ENCODE measurements around the gene OMD.
A peak's percentile ranks its signal among the peaks of the same experiment; 100 is the strongest.

The OMD gene

DNA sequence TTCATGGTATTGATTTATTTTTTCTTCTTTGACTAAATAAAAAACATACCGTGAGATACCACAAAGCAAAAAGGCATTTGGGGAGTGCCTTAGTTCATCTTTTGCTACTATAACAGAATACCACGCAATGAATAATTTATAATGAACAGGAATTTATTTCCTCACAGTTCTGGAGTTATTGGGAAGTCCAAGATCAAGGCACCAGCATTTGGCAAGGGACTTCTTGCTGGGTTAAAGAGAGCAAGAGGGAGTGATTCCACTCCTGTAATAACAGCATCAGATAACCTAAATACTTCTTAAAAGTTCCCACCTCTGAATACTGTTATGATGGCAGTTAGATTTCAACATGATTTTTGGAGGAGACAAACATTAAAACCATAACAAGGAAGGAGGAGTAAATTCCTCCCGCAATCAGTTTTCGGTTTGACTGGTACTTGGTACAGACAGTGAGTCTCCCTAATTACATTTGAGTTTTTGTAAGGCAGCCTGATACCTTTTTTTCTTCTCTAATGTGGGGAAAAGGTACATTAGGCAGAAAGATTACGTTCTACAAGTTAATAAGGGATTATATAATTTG, 8.8 kb upstream of the OMD start:
- no peak for DNase-seq

GRCh38 chr9:92432350-92432749, 8.1 kb upstream of the OMD start:
- DNase-seq: no peak
- no peak for TF ChIP-seq POLR2A (IDR thresholded peaks at IDR 0.05; ENCODE audit: low read length)
- no peak for TF ChIP-seq GATA1 (IDR thresholded peaks at IDR 0.05; ENCODE audit: low read depth, low read length)

More for the DNA sequence above, 8.8 kb upstream of the OMD start:
- no peak for TF ChIP-seq GATA1 (IDR thresholded peaks at IDR 0.05; ENCODE audit: low read depth, low read length)
- no peak for TF ChIP-seq POLR2A (IDR thresholded peaks at IDR 0.05; ENCODE audit: low read length)

DNA sequence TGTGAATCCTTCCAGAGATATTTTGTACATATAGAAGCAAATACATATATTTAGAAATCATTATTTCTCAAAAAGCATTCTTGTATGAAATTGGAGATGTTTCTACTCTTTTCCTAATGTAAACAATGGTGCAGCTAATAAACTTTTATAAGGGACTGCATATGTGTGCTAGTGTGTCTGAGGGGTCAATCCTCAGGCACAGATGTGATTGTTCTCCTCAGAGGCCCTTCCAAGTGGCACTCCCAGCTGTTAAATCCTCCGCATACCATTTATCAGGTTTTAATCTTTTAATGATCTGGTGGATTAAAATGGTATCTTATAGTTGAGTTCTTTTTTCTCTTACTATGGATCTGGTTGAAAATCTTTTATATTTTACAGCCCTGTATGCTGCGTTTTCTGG, 5.6 kb upstream of the OMD start:
- TF ChIP-seq POLR2A (IDR thresholded peaks at IDR 0.05; ENCODE audit: low read length): no peak
- no peak for DNase-seq

- DNase-seq: no peak
- TF ChIP-seq POLR2A (IDR thresholded peaks at IDR 0.05; ENCODE audit: low read length) (no peak), GATA1 (IDR thresholded peaks at IDR 0.05; ENCODE audit: low read depth, low read length) (no peak)
Measured at GRCh38 chr9:92426501-92427145, 2.4 kb upstream of the OMD start.

- TF ChIP-seq GATA1 (IDR thresholded peaks at IDR 0.05; ENCODE audit: low read depth, low read length) (no peak), POLR2A (IDR thresholded peaks at IDR 0.05; ENCODE audit: low read length) (no peak)
- no peak for DNase-seq
Measured at GRCh38 chr9:92425474-92425873, 1.2 kb upstream of the OMD start.

GRCh38 chr9:92423612-92424011, 659 bp downstream of the OMD start:
- TF ChIP-seq GATA1 (IDR thresholded peaks at IDR 0.05; ENCODE audit: low read depth, low read length) (no peak), POLR2A (IDR thresholded peaks at IDR 0.05; ENCODE audit: low read length) (no peak)
- no peak for DNase-seq

GRCh38 chr9:92422611-92423338, 1.5 kb downstream of the OMD start:
- TF ChIP-seq POLR2A (IDR thresholded peaks at IDR 0.05; ENCODE audit: low read length) (no peak), GATA1 (IDR thresholded peaks at IDR 0.05; ENCODE audit: low read depth, low read length) (no peak)
- no peak for DNase-seq

DNA sequence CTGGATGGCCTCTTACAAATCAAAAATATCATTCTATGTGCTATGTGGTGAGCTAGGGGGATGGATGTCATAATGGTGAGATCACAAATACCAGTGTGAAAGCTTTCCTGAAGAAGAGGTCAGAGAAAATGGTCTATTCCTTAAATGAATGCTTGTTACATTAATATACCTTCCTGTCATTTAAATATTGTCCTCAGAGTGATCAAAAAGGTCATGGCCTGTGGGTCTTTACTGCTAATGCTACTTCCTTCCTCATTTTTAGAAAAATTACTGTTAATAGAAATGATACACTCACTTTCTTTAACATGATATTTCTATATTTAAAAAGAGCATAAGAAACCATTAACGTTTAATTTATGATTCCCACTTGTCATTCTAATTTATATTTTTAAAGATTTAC, 9.7 kb downstream of the OMD start:
- DNase-seq: no peak
- TF ChIP-seq POLR2A (IDR thresholded peaks at IDR 0.05; ENCODE audit: low read length) (no peak), GATA1 (IDR thresholded peaks at IDR 0.05; ENCODE audit: low read depth, low read length) (no peak)

GRCh38 chr9:92411157-92411556, 13.1 kb downstream of the OMD start:
- peak in 1 of 2 experiments; percentile 4 for DNase-seq

GRCh38 chr9:92408747-92409478, 15.4 kb downstream of the OMD start:
- no peak for DNase-seq
- TF ChIP-seq GATA1 (IDR thresholded peaks at IDR 0.05; ENCODE audit: low read depth, low read length) (no peak), POLR2A (IDR thresholded peaks at IDR 0.05; ENCODE audit: low read length) (no peak)

DNA sequence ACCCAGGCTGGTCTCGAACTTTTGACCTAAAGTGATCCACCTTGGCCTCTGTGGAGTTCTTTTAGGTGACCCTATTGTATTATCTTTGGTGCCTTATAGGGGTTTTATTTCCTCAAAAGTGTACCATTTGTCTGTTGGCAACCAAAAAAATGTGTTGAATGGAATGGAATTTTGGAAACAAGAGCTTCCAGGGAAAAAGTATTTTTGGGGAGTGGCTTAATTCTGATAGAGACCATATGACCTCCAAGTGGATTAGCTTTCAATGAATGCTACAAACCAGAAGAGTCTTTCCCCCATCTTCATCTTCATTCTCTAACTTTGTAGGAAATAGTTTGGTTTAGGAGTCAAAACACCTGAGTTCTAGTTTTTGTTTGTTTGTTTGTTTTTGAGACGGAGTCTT, 16.5 kb downstream of the OMD start:
- DNase-seq: no peak
- TF ChIP-seq POLR2A (IDR thresholded peaks at IDR 0.05; ENCODE audit: low read length) (no peak), GATA1 (IDR thresholded peaks at IDR 0.05; ENCODE audit: low read depth, low read length) (no peak)

DNA sequence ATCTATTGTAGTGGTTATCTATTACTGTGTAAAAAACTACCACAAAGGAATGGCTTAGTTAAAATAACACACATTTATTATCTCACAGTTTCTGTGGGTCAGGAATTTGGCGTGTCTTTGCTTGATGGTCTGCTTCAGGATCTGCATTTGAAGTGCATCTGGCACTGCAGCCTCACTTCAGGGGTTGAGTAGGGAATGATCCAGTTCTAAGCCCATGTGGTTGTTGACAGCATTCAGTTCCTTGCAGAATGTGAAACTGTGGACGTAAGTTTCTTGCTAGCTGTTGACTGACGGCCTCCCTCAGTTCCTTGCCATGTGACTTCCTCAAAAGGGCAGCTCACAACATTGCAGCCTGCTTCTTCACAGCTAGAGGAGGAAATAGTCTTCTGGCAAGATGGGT, 17.8 kb downstream of the OMD start:
- no peak for TF ChIP-seq POLR2A (IDR thresholded peaks at IDR 0.05; ENCODE audit: low read length)
- no peak for TF ChIP-seq GATA1 (IDR thresholded peaks at IDR 0.05; ENCODE audit: low read depth, low read length)
- DNase-seq: no peak

GRCh38 chr9:92405818-92406217, 18.5 kb downstream of the OMD start:
- no peak for DNase-seq
- TF ChIP-seq GATA1 (IDR thresholded peaks at IDR 0.05; ENCODE audit: low read depth, low read length) (no peak), POLR2A (IDR thresholded peaks at IDR 0.05; ENCODE audit: low read length) (no peak)

DNA sequence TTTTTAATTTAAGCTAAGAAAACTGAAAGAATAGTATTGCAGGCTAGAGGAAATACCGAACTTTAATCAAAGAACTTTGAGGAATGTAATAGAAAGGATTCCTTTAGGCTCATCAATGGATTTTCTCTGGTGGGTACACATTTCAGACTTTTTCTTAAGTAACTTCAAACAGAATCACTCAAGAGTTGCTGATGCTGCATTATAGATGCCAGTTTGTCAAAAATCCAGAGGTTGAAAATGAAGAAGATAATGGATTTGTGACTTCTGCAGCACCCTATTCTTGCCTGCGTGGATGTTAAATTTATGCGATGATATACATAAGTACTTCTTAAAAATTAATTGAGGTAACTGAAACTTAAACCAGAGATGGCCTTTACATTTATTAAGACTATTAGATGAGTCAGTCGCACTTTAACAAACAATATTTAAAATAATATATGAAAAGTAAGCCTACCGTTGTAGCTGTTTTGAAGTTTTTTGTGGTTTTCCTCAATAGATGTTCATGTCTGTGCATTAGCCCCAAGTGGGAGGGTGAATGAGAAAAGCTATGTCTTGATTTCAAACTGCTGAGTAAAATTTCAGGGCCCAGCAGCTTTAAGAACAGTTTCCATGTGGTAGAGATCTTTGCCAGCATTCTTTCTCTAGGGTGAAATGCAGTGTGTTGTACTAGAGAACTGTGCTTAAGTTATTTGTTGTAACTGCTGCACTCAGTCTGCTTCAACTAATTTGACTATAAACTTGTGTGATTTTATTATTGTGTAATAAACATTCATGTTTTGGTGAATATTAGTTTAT, 20.0 kb downstream of the OMD start, which contains the start of gene OGN:
Gene OGN, minus strand, starts transcription at position 537 of the 795 bp plus-strand sequence. CDS start 1,171 bp downstream, outside the sequence.
- TF ChIP-seq GATA1 (IDR thresholded peaks at IDR 0.05; ENCODE audit: low read depth, low read length): no peak
- DNase-seq: no peak

Data from erythroblast (primary cell).